ENCODE data around the gene PPP1R9B.
A peak's percentile ranks its signal among the peaks of the same experiment; 100 is the strongest.

The PPP1R9B gene

DNA sequence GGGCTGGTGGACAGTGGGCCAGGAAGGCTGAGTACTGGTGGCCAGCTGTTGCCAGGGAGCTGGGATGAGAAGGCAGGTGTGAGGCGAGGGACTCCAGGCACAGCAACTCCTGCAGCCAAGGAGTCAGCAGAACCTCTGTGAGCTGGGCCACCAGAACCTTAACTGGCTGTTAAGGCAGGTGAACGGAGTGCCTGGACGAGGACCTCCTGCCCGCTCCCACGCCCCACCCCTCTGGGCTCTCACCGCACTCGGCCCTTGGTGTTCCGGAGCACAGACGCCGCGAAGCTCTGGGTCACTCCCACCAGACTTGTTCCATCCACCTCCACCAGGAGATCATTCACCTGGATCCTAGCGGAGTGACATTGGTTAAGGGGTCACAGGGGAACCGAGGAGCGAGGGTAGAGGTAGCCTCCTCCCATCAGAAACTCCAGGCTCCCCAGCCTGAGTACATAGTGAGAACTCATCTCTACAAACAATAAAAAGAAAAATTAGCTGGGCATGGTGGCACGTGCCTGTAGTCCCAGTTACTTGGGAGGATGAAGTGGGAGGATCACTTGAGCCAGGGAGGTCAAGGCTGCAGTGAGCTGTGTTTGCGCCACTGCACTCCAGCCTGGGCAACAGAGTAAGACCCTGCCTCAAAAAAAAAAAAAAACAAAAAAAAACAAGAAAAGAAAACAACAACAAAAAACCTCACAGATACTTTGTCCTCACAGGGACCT is 9.3 kb downstream of the PPP1R9B start:
- Mint-ChIP-seq H3K36me3 (ENCODE audit: low read depth) (peaks cover 100% of the 10 kb centered on the region), H3K4me1 (ENCODE audit: low read depth) (peaks cover 91% of the 10 kb centered on the region), H3K27ac (peak overlapping the region; percentile 48), H3K4me3 (no peak overlapping the region), H3K9me3 (peaks cover 7% of the 10 kb centered on the region), H3K27me3 (no peaks in the 10 kb centered on the region)
- intact Hi-C loops (cut with micrococcal nuclease): no loop called here

- intact Hi-C loops (cut with micrococcal nuclease): loop anchor here (1.0 kb wide), 2 partner anchors 8 to 58 kb away; no protein-coding TSS in a partner anchor
- Mint-ChIP-seq H3K4me1 (ENCODE audit: low read depth) (peaks cover 81% of the 10 kb centered on the region), H3K4me3 (no peak overlapping the region), H3K27ac (peak overlapping the region; percentile 48), H3K9me3 (peaks cover 7% of the 10 kb centered on the region), H3K27me3 (no peaks in the 10 kb centered on the region), H3K36me3 (ENCODE audit: low read depth) (peaks cover 100% of the 10 kb centered on the region)
Observed at GRCh38 chr17:50139950-50140885, 10.3 kb downstream of the PPP1R9B start.

DNA sequence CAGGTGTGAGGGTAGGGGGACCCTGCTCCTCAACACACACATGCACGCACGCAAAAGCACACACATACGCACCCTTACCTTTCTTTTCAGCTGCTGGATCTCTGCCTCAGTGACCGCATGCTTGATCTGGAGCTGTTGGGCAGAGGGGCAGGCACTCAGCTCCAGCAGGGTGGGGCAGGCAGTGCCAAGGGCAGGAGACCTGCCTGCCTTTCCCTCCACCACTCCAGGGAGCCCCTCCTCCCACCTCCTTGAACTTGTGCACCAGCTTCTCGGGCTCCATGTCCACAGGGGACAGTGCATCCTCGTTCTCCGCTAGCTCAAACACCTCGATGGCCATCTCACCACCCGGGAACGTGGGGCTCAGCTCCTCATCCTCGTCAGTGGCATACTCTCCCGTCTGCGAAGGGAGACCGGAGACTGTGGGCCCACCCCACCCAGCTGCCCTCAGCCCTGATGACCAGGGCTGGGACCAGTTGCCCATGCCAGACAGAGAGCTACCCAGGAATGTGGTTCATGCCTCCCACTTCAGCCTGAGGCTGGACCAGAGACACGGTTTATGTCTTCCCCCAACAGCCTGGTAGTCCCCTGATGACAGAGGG is 11.2 kb downstream of the PPP1R9B start:
- Mint-ChIP-seq H3K27ac (no peak overlapping the region), H3K36me3 (ENCODE audit: low read depth) (peaks cover 100% of the 10 kb centered on the region), H3K9me3 (peaks cover 7% of the 10 kb centered on the region), H3K27me3 (no peaks in the 10 kb centered on the region), H3K4me3 (no peak overlapping the region), H3K4me1 (ENCODE audit: low read depth) (peaks cover 72% of the 10 kb centered on the region)
- intact Hi-C loops (cut with micrococcal nuclease): no loop called here

GRCh38 chr17:50137042-50137441 is 13.4 kb downstream of the PPP1R9B start:
- peaks cover 61% of the 10 kb centered on the region for H3K4me1 Mint-ChIP-seq (ENCODE audit: low read depth)

DNA sequence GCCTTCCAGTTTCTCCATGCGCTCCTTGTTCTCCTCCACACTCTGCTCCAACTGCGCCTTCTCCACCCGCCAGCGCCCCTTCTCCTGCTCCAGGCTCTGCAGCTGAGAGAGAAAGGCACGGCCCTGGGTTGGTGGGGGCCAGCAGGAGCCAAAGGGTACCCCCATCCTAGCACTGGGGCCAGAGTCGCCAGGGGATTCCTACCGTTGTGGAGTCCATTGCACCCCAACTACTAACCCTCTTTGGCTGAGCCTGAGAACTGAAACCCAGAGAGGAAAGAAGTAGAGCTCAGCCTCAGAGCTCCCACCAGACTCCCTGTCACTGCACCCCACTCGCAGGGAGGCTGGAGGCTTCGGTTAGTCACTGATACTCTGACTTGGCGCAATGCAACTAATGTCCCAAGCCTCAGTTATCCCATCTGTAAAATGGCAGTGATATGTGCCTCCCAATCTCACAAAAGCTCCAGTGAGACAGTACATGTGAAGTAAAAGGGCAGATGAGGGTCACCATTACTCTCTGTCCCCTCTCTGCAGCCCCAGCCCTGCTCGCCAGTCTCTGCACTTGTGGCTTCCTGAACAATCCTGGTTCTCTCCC is 14.3 kb downstream of the PPP1R9B start:
- Mint-ChIP-seq H3K4me1 (ENCODE audit: low read depth) (peaks cover 61% of the 10 kb centered on the region), H3K9me3 (peaks cover 7% of the 10 kb centered on the region), H3K36me3 (ENCODE audit: low read depth) (peaks cover 89% of the 10 kb centered on the region), H3K27me3 (peaks cover 10% of the 10 kb centered on the region), H3K27ac (peak overlapping the region; percentile 1), H3K4me3 (no peak overlapping the region)
- intact Hi-C loops (cut with micrococcal nuclease): no loop called here

More at GRCh38 chr17:50137042-50137441, 13.4 kb downstream of the PPP1R9B start:
- no peak overlapping the region for H3K4me3 Mint-ChIP-seq
- H3K36me3 Mint-ChIP-seq (ENCODE audit: low read depth): peaks cover 97% of the 10 kb centered on the region
- H3K27ac Mint-ChIP-seq: peak overlapping the region; percentile 1
- H3K27me3 Mint-ChIP-seq: peaks cover 5% of the 10 kb centered on the region
- intact Hi-C loops (cut with micrococcal nuclease): no loop called here
- peaks cover 7% of the 10 kb centered on the region for H3K9me3 Mint-ChIP-seq

- Mint-ChIP-seq H3K36me3 (ENCODE audit: low read depth) (peaks cover 82% of the 10 kb centered on the region), H3K9me3 (peaks cover 7% of the 10 kb centered on the region), H3K27ac (no peak overlapping the region), H3K4me1 (ENCODE audit: low read depth) (peaks cover 61% of the 10 kb centered on the region), H3K4me3 (no peak overlapping the region), H3K27me3 (peaks cover 15% of the 10 kb centered on the region)
- intact Hi-C loops (cut with micrococcal nuclease): no loop called here
Observed at GRCh38 chr17:50135316-50136095, 15.0 kb downstream of the PPP1R9B start.

DNA sequence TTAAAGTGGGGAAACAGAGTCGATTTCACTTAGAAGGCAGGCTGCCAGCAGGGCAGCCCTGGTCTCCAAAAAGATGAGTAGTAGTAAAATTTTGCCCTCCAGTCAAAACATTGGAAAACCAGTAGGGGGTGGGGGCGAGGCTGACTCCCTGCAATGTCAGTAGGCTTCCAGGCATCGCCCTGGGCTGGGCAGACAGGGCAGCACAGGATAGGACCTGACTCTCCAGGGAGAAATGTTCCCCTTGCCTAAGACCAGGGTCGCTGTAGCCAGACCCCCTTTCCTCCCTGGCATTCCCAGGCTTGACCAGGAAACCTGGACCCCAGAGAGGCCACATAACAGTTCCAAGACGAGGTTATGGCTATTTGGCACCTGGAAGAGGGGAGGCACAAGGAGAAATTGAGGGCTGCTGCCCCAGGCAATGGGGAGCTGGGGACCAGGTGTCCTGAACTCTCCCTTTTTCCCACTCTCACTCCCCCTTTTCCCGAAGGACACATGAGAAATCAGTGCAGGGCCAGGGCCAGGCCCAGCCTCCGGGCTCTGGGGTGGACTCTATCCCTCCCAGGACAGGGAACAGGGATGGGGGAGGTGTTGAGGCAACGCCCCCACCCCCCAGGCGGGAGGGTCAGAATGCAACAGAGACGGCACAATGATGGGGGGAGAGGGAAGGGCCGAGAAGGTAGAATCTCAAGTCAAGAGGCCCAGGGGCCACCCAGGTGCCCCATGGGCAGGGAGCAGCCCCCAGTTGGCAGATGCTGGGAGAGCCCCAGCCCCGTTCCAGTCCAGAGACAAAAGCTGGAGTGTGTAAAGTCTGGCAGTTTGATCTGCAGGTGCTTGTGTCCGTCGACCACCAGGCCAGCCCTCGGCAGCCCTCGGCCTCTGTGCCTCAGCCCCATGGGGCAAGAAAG is 16.0 kb downstream of the PPP1R9B start:
- intact Hi-C loops (cut with micrococcal nuclease): no loop called here
- peaks cover 56% of the 10 kb centered on the region for H3K4me1 Mint-ChIP-seq (ENCODE audit: low read depth)
- H3K27ac Mint-ChIP-seq: peak overlapping the region; percentile 17
- H3K36me3 Mint-ChIP-seq (ENCODE audit: low read depth): peaks cover 71% of the 10 kb centered on the region
- no peak overlapping the region for H3K4me3 Mint-ChIP-seq
- H3K9me3 Mint-ChIP-seq: no peaks in the 10 kb centered on the region
- H3K27me3 Mint-ChIP-seq: peaks cover 22% of the 10 kb centered on the region

- intact Hi-C loops (cut with micrococcal nuclease): no loop called here
- peaks cover 27% of the 10 kb centered on the region for H3K27me3 Mint-ChIP-seq
- peaks cover 54% of the 10 kb centered on the region for H3K4me1 Mint-ChIP-seq (ENCODE audit: low read depth)
- H3K9me3 Mint-ChIP-seq: no peaks in the 10 kb centered on the region
- H3K36me3 Mint-ChIP-seq (ENCODE audit: low read depth): peaks cover 64% of the 10 kb centered on the region
- no peak overlapping the region for H3K4me3 Mint-ChIP-seq
- peak overlapping the region; percentile 17 for H3K27ac Mint-ChIP-seq
Observed at GRCh38 chr17:50133769-50134099, 16.7 kb downstream of the PPP1R9B start.

DNA sequence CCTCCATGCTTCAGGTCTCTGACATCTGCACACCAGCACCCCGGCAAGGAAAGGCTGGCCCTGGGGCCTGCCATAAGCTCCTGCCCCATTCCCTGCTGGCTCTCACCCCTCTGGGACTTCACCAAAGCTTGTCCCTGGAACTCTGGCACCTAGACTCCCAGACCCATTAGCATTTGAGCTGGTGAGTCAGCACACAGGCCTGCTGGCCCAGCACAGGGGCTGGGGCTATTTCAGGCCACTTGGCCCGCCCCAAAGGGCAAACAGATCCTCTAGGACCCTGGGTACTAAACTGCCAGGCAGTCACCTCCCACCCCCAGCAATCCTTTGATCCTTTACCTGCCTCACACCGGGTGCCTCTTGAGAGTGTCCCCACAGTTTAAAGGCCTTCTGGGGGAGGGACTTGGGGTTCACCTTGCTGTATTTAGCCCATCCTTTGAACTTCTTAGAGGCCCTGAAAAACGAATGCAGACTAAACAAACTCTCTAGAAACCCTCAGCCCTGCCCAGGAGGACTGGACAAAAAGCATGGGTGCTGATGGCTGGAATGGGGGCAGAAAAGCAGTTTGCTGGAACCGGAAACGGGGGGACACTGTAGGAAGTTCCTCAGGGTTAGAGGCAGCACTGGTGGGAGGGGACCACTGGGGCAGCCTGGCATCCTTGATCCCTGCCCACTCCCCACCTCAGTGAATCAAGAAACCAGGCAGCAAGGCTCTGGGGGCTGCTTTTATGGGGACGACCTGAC is 17.3 kb downstream of the PPP1R9B start:
- peaks cover 32% of the 10 kb centered on the region for H3K27me3 Mint-ChIP-seq
- intact Hi-C loops (cut with micrococcal nuclease): no loop called here
- no peak overlapping the region for H3K27ac Mint-ChIP-seq
- H3K4me1 Mint-ChIP-seq (ENCODE audit: low read depth): peaks cover 60% of the 10 kb centered on the region
- H3K4me3 Mint-ChIP-seq: no peak overlapping the region
- peaks cover 59% of the 10 kb centered on the region for H3K36me3 Mint-ChIP-seq (ENCODE audit: low read depth)
- H3K9me3 Mint-ChIP-seq: no peaks in the 10 kb centered on the region

DNA sequence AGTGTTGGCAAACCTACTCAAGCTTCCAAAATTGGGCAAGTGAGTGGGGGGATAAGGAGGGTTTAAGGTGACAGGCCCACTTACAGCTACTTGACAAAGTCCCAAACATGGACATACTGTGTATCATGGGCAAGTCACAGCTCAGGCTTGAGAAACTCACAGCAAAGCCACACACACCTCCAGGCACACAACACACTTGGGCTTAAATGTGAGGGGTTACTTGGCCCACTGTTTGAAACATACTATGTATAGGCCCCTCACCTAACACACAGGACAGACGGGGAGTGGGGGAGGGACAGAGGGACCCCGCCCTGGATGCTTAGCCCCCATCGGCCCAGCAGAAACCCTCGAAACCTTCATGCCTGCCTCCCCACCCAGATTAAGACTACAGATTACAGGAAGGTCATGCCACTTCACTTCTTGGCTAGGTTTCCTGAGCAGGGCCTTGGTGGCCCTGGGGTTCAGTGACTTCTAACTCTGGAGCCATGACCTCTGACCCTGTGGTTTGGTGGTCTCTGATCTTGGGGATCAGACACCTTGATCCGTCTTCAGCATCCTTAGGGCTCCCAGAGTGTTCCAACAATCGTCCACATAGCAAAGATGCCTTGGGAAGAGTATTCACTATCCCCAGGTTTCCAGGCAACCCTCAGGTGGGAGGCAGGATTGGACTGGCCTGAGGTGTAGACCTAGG is 18.2 kb downstream of the PPP1R9B start:
- no peak overlapping the region for H3K4me3 Mint-ChIP-seq
- no peaks in the 10 kb centered on the region for H3K9me3 Mint-ChIP-seq
- H3K27ac Mint-ChIP-seq: peak overlapping the region; percentile 51
- H3K27me3 Mint-ChIP-seq: peaks cover 42% of the 10 kb centered on the region
- peaks cover 60% of the 10 kb centered on the region for H3K4me1 Mint-ChIP-seq (ENCODE audit: low read depth)
- intact Hi-C loops (cut with micrococcal nuclease): no loop called here
- peaks cover 49% of the 10 kb centered on the region for H3K36me3 Mint-ChIP-seq (ENCODE audit: low read depth)

- intact Hi-C loops (cut with micrococcal nuclease): no loop called here
- no peaks in the 10 kb centered on the region for H3K9me3 Mint-ChIP-seq
- H3K27ac Mint-ChIP-seq: peak overlapping the region; percentile 18
- no peak overlapping the region for H3K4me3 Mint-ChIP-seq
- peaks cover 56% of the 10 kb centered on the region for H3K27me3 Mint-ChIP-seq
- H3K36me3 Mint-ChIP-seq (ENCODE audit: low read depth): peaks cover 34% of the 10 kb centered on the region
- H3K4me1 Mint-ChIP-seq (ENCODE audit: low read depth): peaks cover 49% of the 10 kb centered on the region
Observed at GRCh38 chr17:50130559-50131305, 19.7 kb downstream of the PPP1R9B start.

Measured in dendritic cell treated with granulocyte-macrophage colony-stimulating factor and Interleukin-4, amounts not matched to agents 40 ng/mL and 50 ng/mL, for 4 days (primary cell).